Epidermal melanocyte (primary cell): ENCODE measurements around the gene ZNF644.
A peak's percentile ranks its signal among the peaks of the same experiment; 100 is the strongest.
"Not testable (repeated sequence)": the region's sequence is repeated elsewhere in the genome, so short reads cannot be mapped to it uniquely, and the experiment has no call there.

Experiments used
- DNase-seq: peaks from one replicate; pipeline ENCODE4 v3.0.0; 2011; ENCODE audit warnings: low spot score; ENCODE audit not compliant: insufficient read length

The ZNF644 gene

DNA sequence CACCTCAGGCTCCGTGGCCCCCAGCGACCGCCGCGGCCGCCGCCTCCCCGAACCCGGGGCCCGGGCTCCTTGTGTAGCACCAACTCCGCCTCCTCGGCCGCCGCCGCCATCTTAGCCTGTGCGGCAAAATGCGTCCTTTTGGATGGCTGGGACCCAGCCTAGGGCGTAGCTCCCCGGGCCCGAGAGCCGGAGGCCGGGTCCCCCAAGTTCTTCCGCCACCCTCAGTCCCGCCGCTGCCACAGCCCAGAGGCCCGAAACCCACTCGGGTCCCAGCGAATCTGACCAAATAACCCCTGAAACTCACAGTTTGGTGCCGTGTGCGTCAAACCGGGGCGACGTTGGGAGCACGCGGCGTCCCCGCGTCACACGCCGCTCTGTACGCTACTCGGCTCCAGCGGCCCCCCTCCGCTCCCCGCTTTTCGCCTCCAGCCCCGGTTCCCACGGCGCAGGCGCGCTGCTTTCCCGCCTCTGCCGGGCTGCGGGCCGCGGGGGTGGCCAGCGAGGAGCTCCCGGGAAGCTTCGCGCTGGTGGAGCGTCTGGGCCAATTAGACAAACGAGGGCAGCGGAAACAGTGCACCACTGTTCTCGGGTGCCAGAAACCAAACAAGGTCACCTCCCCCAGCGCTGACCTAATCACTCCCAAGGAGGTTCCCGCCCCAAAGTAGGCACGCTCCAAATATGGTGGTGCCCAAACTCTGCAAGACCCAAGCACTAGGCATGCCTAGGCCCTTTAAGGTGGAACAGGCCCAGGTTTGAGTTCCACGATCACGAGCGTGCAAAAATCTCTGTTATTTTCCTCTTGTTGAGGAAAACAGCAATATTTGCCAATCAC lies at the start of gene ZNF644:
TSS of gene ZNF644 (minus strand) at position 350 of the 832 bp plus-strand sequence. CDS start 39,682 bp downstream, outside the sequence.
- peak; percentile 77 for DNase-seq

DNA sequence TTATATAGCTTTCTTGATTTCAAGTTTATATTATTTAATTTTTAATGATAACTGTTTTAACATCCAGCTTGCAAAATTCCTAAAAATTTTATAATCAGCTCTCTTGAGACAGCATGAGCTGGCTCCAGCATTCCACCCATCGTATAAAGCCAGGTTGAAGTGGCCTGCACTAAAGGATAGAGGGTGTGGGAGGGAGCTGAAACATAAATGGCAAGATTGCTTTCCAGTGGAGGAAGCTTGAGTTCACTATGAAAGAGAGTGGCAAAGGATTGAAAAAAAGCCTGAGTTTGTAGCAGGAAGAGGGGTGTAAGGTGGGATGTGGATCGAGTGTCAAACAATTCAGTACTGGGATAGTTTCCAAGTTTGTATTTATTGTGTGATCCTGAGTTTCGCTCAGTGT lies 48.5 kb upstream of the ZNF644 start:
- no peak for DNase-seq

DNA sequence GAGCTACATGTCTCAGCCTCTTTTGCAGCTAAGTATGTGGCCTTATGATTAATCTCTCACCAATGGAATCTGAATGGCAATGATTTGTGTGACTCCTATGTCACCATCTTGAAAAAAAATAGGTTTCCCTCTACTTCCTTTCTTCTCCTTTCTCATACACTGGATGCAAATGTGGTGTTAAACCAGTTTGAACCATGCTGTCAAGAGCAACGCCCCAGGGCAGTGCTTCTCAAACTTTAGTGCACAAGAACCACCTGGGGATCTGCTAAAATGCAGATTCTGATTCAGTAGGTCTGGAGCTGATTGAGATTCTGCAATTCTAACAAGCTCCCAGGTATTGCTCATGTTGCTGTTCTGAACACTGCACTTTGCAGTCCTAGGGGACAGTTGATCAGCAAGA lies 44.7 kb upstream of the ZNF644 start:
- no peak for DNase-seq

DNA sequence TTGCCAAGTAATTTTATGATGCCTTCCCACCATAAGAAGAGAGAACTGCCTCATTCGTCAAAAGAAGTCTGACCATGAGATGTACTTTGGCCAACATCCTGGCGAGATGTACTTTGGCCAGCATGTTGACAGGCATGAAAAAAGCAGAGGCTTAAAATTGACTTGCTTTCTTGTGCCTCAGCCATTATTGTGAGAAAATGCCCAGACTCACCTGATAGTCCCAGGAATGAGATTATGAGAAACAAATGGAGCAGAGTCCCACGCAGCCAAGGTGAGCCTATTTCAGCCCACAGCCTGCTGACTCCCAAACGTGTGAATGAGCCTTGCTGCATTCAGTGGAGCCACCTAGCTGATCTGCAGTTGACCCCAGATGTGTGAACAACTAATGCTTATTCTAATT lies 43.5 kb upstream of the ZNF644 start:
- DNase-seq = no peak

DNA sequence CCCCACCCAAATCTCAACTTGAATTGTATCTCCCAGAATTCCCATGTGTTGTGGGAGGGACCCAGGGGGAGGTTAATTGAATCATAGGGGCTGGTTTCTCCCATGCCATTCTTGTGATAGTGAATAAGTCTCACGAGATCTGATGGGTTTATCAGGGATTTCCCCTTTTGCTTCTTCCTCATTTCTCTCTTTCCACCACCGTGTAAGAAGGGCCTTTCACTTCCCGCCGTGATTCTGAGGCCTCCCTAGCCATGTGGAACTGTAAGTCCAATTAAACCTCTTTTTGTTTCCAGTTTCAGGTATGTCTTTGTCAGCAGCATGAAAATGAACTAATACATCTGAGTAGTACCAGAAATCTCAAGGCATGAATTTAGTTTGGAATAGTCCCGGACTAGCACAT lies 41.6 kb upstream of the ZNF644 start:
- DNase-seq = not testable (repeated sequence)

DNA sequence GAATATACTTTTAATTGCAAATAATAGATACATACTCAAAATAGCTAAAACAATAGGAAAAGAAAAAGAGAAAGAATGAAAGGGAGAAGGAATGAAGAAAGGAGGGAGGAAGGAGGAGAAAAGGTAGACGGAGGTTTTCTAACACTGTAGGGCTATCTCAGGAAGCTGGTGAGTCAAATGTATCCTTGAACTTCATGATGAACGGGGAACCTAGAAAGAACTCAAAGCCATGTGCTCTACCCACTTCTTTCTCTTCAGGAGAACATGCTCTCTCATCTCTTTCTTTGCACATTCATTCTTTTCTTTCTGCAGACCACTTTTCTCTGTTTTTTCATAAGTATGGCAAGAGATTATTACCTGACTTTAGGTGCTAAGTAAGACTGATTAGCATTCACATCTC lies 37.3 kb upstream of the ZNF644 start:
- no peak for DNase-seq

DNA sequence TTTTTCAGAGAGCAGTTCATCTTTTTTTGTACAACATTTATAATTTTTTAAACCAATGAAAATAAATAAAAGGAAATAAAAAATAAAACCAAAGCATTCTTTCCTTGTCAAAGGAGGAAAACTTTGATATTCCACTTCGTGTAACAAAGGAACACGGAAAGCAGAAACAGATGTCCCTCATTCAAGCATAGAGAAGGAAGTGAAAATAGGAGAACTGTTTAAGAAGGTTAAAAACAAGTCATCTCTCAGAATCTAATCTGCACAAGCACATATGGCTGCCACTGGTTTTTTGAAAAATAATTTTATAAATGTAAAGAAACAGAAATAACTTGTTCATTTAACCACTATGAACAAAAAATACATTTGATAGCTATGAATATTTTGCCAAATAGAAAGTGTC lies 35.9 kb upstream of the ZNF644 start:
- DNase-seq = no peak

DNA sequence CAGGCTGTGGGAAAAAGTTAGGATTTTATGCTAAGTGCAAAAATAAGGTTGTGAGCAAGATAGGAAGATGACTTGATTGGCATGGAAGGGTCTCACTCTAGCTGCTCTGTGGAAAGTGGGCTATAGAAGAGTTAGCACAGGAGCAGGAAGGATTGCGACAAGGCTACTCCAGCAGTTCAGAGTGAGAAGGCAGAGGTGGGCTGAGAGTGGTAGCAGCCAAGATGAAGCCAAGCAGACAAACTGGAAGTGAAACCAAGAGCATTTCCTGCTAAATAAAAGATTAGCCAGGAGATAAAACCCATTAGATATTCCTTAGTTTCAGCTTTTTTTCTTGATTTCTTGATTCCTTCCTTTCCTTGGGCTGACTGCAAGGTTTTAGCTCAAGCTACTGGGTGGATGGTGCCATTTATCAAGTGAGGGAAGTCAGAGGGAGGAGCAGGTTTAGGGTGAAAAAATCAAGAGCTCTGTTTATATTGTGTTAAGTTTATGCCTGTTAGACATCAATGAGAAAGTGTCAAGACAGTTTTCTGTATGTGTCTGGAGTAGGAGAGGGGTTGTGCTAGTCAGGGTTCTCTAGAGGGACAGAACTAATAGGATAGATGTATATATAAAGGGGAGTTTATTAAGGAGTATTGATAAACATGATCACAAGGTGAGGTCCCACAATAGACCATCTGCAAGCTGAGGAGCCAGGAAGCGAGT lies 33.1 kb upstream of the ZNF644 start:
- DNase-seq = no peak

DNA sequence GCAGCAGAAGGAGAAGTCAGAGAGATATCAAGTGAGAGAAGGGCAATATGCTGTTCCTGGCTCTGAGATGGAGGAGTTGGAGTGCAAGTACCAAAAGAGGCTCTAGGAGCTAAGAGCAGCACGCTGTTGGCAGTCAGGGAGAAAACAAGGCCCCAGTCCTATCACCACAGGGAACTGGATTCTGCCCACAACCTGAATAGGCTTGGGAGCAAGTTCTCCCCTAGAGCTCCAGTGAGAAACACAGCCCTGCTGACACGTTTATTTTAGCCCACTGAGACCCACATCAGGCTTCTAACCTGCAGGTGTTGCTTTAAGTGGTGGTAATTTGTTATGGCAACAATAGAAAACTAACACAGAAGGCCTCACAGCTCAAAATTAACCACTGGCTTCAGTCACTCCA lies 31.8 kb upstream of the ZNF644 start:
- DNase-seq = no peak

DNA sequence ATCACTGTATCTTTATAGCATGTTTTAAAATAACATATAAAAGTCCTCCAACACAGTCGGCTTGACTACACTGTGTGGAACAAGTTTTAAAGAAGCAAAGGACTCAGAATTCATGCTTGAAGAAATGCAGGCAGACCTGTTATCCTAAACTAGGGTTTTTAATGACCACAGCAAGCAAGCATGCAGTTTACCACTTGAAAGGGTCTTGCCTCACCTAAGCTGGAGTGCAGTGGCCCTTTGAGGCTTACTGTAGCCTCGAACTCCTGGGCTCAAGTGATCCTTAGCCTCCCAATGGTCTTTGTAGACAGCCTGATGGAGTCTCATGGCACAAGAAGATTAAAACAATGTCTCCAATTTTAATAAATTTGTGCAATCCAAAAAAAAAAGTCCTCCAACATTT lies 27.7 kb upstream of the ZNF644 start:
- DNase-seq = not testable (repeated sequence)

DNA sequence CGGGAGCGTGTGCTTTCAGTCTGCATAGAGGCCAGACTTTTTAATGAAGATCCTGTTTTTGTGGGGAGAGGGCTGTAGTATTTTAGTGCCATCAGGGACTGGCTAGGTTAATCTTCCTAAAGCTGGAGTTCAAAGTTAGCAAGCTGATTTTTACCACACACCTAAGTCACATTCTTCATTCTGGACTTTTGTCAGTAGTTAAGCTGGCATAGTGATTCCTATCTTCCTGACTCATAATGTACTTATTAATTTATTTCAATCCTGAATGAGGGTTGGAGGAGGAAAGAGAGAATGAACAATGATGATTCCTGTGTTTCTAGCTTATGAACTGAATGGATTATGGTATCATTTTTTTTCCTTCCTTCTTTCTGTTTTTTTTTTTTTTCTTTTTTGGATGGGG lies 24.9 kb upstream of the ZNF644 start:
- DNase-seq = no peak

DNA sequence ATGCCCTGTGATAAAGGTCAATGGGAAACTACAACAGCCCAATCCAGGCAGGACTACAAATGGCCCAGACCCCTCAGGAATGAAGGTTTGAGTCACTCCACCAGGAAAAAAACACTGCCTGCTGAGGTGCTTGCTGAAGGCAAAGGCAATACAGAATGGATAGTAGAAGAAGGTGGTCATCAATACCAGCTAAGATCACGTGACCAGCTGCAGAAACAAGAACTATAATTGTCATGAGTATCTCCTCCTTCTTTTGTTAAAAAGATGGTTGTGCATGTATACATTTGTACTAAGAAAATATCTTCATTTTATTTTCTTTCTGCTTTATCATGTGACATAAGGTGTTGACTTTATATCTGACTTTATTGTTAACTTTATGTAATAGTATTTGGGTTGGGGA lies 23.4 kb upstream of the ZNF644 start:
- DNase-seq = no peak

DNA sequence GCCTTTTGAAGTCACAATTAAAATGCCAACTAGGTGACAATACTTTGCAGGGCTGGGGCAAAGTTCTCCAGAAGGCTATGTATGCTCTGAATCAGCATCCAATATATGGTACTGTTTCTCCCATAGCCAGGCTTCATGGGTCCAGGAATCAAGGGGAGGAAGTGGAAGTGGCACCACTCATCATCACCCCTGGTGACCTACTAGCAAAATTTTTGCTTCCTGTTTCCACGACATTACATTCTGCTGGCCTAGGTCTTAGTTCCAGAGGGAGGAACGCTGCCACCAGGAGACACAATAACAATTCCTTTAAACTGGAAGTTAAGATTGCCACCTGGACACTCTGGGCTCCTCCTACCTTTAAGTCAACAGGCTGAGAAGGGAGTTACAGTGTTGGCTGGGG lies 22.9 kb upstream of the ZNF644 start:
- not testable (repeated sequence) for DNase-seq

DNA sequence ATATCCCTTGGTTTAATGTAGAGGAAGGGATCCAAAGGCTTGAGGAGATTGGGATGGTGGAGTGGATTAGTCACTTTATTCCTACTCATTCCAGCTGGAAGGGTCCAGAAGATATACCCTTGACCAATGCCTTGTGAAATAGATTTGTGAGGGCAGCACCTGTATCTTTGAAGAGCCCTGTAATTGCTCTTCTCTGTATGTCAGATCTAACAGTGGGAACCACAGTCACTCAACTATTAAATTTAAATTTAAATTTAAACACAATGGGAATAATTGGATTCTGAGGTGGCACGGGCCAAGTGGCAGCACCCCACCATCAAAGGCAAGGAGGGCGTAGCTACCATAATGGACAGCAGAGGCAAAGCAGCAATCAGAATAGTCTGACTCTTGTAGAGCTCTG lies 20.5 kb upstream of the ZNF644 start:
- DNase-seq = not testable (repeated sequence)

DNA sequence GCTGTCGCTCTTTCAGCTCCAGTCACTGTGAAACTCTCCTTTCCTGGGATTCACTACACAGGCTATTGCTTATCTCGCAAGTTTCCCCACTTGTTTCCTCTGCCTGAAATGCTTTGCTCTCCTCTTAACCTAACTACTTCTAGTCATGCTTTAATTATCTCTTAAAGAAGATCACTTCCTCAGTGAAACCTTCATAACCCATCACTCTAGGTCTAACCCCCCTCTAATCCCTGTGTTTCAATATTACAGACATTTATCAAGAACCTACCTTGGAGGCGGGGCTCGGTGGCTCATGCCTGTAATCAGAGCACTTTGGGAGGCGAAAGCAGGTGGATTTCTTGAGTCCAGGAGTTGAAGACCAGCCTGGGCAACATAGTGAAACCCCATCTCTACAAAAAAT lies 16.7 kb upstream of the ZNF644 start:
- no peak for DNase-seq

DNA sequence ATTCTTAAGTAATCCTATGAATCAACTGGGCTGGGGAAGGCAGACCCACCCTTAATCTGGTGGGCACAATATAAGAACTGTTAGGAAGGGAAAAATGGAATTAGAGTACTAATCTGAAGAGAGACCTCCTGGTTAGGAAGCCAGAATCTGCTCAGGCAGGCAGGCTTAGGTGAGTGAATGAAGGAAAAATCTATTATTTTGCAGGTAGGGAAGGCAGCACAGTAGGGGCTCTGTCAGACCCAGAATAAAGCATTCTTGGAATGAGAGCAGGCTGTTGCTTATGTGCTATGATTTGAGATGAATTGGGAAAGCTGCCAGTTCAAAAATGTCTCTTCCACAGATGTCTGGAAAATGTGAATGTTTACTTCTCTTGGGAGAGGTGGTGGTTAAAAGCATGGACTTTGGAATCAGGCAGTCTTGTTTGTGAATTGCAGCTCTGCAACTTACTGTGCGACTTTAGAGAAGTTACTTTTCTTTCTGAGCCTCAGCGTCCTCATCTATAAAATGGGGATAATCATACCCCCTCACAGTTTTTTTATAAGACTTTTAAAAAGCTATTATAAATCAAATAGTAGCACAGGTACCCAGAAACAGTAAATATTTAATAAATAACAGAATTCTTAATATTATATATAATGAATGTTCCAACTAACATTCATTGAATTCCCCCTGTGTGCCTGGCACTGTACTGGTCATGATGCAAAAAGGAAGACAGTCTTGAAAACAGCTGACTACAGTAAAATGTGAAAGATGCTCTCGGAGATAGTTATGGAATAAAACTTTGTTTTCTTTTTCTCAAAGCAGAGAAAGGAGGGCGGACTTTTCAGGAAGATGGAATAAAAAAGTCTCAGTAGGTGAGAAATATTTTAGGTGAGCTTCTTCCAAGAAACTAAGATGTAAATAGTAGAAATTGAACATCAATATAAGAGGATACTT lies 15.3 kb upstream of the ZNF644 start:
- no peak for DNase-seq

DNA sequence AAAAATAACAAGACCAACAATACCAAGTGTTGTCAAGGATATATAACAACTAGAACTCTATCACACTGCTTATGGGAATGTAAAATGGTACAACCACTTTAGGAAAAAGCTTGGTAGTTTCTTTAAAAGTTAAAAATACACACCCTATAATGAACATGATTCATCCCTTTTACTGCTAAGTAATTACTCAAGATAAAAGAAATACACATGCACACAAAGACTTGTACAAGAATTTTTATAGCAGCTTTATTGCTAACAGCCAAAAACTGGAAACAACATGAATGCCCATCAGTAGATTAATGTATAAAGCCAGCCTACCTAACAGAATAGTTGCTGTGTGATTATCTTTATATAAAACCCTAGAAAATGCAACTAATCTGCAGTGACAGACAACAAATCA lies 10.5 kb upstream of the ZNF644 start:
- DNase-seq = no peak

DNA sequence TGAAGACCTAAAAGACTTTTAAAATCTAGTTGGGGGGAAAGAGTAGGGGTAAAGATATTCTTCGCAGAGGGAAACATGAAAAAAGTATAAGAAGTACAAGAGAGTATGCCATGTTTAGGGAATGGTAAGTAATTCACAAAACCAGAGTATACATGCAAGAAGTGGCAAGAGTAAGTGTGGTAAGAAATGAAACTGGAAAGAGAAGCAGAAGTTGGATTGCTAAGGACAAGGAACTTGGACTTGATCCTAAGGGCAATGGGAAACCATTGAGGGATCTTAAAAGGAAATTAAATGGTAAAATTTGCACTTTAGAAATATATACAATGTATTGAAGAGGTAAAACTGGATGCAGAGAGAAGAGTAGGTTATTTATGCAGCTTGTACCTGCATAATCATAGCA lies 9.2 kb upstream of the ZNF644 start:
- no peak for DNase-seq

DNA sequence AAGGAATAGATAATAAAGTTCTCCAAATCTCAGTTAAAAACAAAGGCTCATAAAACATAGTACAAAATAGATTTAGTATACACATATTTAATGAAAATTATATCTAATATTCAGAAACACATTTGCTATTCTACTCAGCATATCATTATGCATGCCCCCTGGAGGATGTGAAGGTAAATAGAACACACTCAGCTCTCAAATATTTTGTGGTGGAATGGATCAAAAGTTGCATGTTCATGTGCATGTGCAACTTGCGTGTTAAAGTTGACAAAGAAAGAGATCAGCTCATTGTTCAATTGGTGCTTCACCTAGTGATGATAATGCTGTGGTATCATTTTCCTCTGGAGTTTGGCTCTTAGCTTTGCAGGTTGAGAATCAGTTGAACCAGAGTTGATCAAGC lies 4.9 kb upstream of the ZNF644 start:
- DNase-seq = no peak

DNA sequence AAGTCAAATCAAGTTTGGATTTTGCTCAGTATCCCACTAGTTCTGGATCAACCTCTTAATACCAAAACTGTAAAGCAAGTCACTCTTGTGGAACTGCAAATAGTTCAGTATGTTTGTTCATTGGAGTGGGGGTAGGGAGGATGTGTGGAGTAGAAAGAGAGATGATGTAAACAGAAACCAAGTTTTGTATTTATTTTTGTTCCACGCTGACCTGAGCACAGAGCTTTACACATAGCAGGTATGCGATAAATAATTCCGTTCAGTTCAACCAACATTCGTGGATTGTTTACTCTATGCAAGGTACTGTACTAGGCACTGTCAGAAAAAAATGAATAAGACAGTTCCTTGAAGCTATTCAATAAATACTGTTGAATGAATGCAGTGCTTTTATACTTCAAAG lies 4.5 kb upstream of the ZNF644 start:
- no peak for DNase-seq

DNA sequence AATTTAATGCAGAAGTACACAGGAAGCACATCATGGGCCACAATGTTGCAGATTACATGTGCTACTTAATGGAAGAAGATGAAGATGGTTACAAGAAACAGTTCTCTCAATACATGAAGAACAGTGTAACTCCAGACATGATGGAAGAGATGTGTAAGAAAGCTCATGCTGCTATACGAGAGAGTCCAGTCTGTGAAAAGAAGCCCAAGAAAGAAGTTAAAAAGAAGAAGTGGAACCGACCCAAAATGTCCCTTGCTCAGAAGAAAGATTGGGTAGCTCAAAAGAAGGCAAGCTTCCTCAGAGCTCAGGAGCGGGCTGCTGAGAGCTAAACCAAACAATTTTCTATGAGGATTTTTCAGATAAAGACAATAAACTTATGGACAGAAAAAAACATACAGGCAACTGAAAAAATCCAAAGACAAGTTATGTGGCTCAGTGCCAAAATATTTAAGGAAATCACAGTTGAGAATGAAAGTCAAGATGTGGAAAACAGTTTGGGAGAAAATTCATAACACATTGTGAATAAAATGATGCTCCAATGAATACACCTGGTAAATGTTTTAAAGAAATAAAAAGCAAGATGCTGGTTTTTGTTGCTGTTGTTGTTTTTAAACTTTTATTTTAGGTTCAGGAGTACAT lies 2.8 kb upstream of the ZNF644 start:
- no peak for DNase-seq
